Loucy (cell line): Measurements from ENCODE around the gene TTC29.
"Not testable (repeated sequence)": the region's sequence is repeated elsewhere in the genome, so short reads cannot be mapped to it uniquely, and the experiment has no call there.

Experiments
- CTCF ChIP-seq: fragments of 200-600 bp; sonication (generic); conservative IDR thresholded peaks from 2 replicates; pipeline ENCODE4 v1.5.1; 2014; ENCODE audit warnings: mild to moderate bottlenecking, antibody characterized with exemption, low read length
- EZH2phosphoT487 ChIP-seq: fragments of 200-600 bp; IDR thresholded peaks from 2 replicates; pipeline ENCODE4 v1.6.1; 2018; ENCODE audit warnings: antibody characterized with exemption, mild to moderate bottlenecking, moderate library complexity, borderline replicate concordance

GRCh38 chr4:146822980-146823379, 122.7 kb downstream of the TTC29 start:
- not testable (repeated sequence) for TF ChIP-seq CTCF, EZH2phosphoT487
